Chondrocyte (in vitro differentiated cells): Measurements from ENCODE around the gene FAM131A. TPM values are rescaled to one million over a fixed set of nuclear protein-coding genes. Genes with fewer than 3 reads are reported as not detected.

Source experiments
- DNase-seq: peaks from one replicate; pipeline ENCODE4 v3.0.0; 2021; ENCODE audit warnings: mixed read lengths, low spot score
- H3K27ac Mint-ChIP-seq: one replicate; pipeline ENCODE4 v1.8.0; 2021; ENCODE audit warnings: mild to moderate bottlenecking, moderate library complexity, mixed read lengths; ENCODE audit not compliant: unreplicated experiment
- H3K27me3 Mint-ChIP-seq: 2 replicates; pipeline ENCODE4 v1.8.0; 2021; ENCODE audit warnings: low read depth, mixed read lengths
- H3K36me3 Mint-ChIP-seq: 2 replicates; pipeline ENCODE4 v1.8.0; 2021; ENCODE audit warnings: low read depth, mixed read lengths
- H3K4me1 Mint-ChIP-seq: 2 replicates; pipeline ENCODE4 v1.8.0; 2021; ENCODE audit warnings: low read depth, mild to moderate bottlenecking, mixed read lengths
- H3K4me3 Mint-ChIP-seq: one replicate; pipeline ENCODE4 v1.8.0; 2021; ENCODE audit warnings: mild to moderate bottlenecking, moderate library complexity, mixed read lengths; ENCODE audit not compliant: unreplicated experiment
- H3K9me3 Mint-ChIP-seq: 2 replicates; pipeline ENCODE4 v1.8.0; 2021; ENCODE audit warnings: low read depth, mixed read lengths
- total RNA-seq: library from RNA; stranded (reverse); gene quantifications from 3 replicates; pipeline ENCODE4 v1.2.1, GENCODE V29; 2021
- TF ChIP-seq, protein P1 (sequence below): fragments of 200-600 bp; sonication (generic); IDR thresholded peaks from 2 replicates; pipeline ENCODE4 v1.5.0; 2021; ENCODE audit warnings: antibody characterized with exemption, mild to moderate bottlenecking, moderate library complexity

Gene FAM131A
- total RNA-seq, 1 donor from 2014 or later: 13.4 TPM

DNA sequence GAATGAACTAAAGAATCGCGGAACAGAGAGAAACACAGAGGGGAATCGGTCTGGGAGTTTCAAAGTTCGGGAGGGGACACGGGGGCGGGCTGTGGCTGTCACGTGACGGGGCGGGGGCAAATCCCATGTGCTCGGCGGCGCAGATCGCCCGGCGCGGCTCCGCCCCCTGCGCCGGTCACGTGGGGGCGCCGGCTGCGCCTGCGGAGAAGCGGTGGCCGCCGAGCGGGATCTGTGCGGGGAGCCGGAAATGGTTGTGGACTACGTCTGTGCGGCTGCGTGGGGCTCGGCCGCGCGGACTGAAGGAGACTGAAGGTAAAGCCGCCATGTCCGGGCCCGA lies 23.1 kb upstream of the FAM131A start, which contains the start of gene EIF4G1:
EIF4G1 (plus strand) TSS at position 244 of the 337 bp plus-strand sequence. CDS start 1,191 bp downstream, outside the sequence.
- no peaks in the 10 kb centered on the region for H3K27me3 Mint-ChIP-seq
- DNase-seq: peak; percentile 98
- TF ChIP-seq, protein P1, sequence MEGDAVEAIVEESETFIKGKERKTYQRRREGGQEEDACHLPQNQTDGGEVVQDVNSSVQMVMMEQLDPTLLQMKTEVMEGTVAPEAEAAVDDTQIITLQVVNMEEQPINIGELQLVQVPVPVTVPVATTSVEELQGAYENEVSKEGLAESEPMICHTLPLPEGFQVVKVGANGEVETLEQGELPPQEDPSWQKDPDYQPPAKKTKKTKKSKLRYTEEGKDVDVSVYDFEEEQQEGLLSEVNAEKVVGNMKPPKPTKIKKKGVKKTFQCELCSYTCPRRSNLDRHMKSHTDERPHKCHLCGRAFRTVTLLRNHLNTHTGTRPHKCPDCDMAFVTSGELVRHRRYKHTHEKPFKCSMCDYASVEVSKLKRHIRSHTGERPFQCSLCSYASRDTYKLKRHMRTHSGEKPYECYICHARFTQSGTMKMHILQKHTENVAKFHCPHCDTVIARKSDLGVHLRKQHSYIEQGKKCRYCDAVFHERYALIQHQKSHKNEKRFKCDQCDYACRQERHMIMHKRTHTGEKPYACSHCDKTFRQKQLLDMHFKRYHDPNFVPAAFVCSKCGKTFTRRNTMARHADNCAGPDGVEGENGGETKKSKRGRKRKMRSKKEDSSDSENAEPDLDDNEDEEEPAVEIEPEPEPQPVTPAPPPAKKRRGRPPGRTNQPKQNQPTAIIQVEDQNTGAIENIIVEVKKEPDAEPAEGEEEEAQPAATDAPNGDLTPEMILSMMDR: no peak

DNA sequence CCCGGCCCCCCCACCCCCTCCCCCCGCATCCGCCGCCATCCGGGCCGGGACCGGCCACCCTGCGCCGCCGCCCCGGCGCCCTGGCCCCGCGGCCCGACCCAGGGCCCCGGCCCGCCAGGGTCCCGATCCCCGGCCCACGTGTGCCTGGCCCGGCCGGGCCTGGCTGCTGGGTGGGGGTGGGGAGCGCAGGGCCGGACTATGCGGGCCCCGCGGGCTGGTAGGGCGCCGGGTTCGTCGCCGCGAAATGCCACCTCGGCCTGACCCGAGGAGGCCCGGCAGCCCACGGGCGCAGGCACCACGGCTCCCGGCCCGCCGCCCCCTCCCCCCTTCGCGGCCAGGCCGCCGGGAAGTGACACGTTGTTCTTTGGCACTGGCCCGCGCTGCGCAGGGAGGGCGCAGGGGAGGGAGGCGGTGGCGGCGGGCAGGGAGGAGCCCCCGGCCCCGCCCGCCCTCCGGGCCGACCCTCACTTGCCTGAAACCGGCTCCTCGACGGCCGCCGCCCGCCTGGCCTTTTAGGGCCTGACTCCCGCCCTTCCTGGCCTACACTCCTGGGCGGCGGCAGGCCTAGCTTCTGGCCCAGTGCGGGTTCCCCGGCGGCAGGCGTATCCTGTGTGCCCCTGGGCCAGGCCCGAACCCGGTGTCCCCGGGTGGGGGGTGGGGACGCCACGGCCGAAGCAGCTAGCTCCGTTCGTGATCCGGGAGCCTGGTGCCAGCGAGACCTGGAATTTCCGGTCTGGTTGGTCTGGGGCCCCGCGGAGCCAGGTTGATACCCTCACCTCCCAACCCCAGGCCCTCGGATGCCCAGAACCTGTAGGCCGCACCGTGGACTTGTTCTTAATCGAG lies 22.5 kb upstream of the FAM131A start:
- TF ChIP-seq, protein P1: no peak
- Mint-ChIP-seq H3K36me3 (peaks cover 12% of the 10 kb centered on the region), H3K4me3 (peak overlapping the region; percentile 84), H3K9me3 (no peaks in the 10 kb centered on the region), H3K4me1 (peaks cover 37% of the 10 kb centered on the region), H3K27me3 (no peaks in the 10 kb centered on the region), H3K27ac (peak overlapping the region; percentile 74)
- no peak for DNase-seq

More for the DNA sequence above, 23.1 kb upstream of the FAM131A start, which contains the start of gene EIF4G1:
- Mint-ChIP-seq H3K4me1 (peaks cover 31% of the 10 kb centered on the region), H3K9me3 (no peaks in the 10 kb centered on the region), H3K36me3 (peaks cover 14% of the 10 kb centered on the region), H3K27ac (peak within 1 kb of the TSS; percentile 84), H3K4me3 (peak within 1 kb of the TSS; percentile 84)

DNA sequence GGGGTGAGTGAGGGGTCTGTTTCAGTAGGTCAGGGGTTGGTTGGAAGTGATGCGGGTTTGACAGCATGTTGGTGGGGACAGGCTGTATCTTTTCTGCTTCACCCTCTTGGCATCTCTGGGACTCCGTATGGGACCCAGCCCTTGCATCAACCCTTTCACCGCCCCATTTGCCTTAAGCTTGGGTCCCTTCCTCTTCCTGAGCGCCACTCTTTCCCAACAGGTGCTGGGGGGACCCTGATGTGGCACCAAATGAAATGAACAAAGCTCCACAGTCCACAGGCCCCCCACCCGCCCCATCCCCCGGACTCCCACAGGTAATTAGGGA lies 21.9 kb upstream of the FAM131A start:
- Mint-ChIP-seq H3K9me3 (no peaks in the 10 kb centered on the region), H3K4me1 (peaks cover 42% of the 10 kb centered on the region), H3K27me3 (no peaks in the 10 kb centered on the region), H3K36me3 (peaks cover 12% of the 10 kb centered on the region), H3K27ac (peak overlapping the region; percentile 74), H3K4me3 (peak overlapping the region; percentile 84)
- TF ChIP-seq, protein P1: no peak
- no peak for DNase-seq

DNA sequence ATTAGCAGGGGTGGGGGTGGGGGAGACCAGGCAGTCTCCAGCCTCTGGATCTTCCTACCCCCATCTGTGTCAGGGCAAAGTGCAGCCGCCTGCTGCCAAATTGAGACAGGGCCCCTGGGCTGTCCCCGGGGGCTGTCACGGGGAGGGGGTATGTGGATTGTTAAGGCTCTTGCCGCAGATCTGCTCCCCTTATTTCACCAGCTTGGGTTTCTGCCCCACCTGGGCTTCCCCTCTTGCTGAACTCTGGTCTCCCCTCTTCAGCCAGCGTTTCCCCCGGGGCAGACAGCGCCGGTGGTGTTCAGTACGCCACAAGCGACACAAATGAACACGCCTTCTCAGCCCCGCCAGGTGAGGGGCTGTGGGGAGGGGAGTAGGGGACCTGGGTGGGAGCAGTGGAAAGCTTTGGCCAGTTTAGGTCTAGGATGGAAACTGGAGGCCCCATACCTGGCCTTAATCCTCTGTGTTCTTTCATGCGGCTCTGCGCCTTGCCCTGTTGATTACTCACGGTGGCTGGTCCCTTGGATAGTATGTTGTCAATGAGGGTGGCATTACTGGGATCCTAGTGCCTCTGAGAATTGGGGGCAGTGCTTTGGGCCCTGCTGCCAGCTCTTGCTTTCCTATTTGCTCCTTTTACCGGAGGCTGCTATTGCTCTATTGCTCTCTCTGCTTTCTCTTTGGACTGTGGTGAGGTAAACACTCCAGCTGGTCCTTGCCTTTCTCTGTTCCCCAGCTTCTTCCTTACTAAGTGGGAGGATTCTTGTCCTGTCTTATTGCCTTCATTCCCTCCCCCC lies 21.3 kb upstream of the FAM131A start:
- no peaks in the 10 kb centered on the region for H3K27me3 Mint-ChIP-seq
- no peaks in the 10 kb centered on the region for H3K9me3 Mint-ChIP-seq
- peaks cover 16% of the 10 kb centered on the region for H3K36me3 Mint-ChIP-seq
- H3K4me1 Mint-ChIP-seq: peaks cover 48% of the 10 kb centered on the region
- TF ChIP-seq, protein P1: no peak
- DNase-seq: no peak
- peak overlapping the region; percentile 74 for H3K27ac Mint-ChIP-seq
- H3K4me3 Mint-ChIP-seq: peak overlapping the region; percentile 84

DNA sequence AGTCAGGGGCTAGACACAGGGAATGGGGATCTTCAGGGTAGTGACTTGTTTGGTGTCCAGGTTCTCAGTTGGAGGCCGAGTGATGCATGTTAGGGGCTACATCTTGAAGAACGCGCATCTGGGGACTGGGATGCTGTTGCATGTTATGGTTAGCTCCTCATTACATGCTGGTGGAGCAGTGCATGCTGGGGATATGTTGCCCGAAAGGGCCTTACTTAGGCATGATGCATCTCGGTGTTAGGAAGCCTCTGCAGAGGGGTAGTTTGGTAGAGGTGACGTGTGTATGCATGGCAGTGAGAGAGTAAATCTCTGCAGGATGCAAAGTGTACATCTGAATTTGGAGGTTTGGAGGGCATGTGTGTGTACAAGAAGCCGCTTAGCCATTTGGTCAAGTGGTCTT lies 20.6 kb upstream of the FAM131A start:
- no peak for DNase-seq
- H3K36me3 Mint-ChIP-seq: peaks cover 23% of the 10 kb centered on the region
- H3K4me3 Mint-ChIP-seq: peak overlapping the region; percentile 84
- TF ChIP-seq, protein P1: no peak
- no peaks in the 10 kb centered on the region for H3K9me3 Mint-ChIP-seq
- no peaks in the 10 kb centered on the region for H3K27me3 Mint-ChIP-seq
- H3K4me1 Mint-ChIP-seq: peaks cover 53% of the 10 kb centered on the region
- peak overlapping the region; percentile 74 for H3K27ac Mint-ChIP-seq
